Upper lobe of left lung (tissue), 6 donors: ENCODE data around the gene UGT1A10. TPM values are rescaled to one million over a fixed set of nuclear protein-coding genes. Genes with fewer than 3 reads are reported as not detected.

ENCODE experiments used
- ATAC-seq, 2 donors: fragments of 200-7000 bp; cut with Tn5 transposase; one replicate each; pipeline ENCODE4 v1.9.1; 2022; ENCODE audit warnings: mild to moderate bottlenecking in 2 of 2, moderate library complexity in 2 of 2; ENCODE audit not compliant: low FRiP score in 2 of 2
- DNase-seq, 2 donors: peaks; one replicate each; pipeline ENCODE4 v3.0.0-alpha.2; 2019 to 2020
- H3K27ac ChIP-seq, 4 donors: fragments of 200-600 bp; sonication (generic); one replicate each; pipeline ENCODE4 v1.5.1; 2016 to 2019
- H3K27me3 ChIP-seq, 4 donors: fragments of 200-600 bp; sonication (generic); one replicate each; pipeline ENCODE4 v1.5.1; 2017 to 2019
- H3K36me3 ChIP-seq, 4 donors: fragments of 200-600 bp; sonication (generic); one replicate each; pipeline ENCODE4 v1.5.1; 2016 to 2019
- H3K4me1 ChIP-seq, 4 donors: fragments of 200-600 bp; sonication (generic); one replicate each; pipeline ENCODE4 v1.5.1; 2018 to 2019
- H3K4me3 ChIP-seq, 4 donors: fragments of 200-600 bp; sonication (generic); one replicate each; pipeline ENCODE4 v1.5.1; 2017 to 2019; ENCODE audit warnings: mild to moderate bottlenecking in 2 of 4, moderate library complexity in 1 of 4
- H3K9me3 ChIP-seq, 4 donors: fragments of 200-600 bp; sonication (generic); one replicate each; pipeline ENCODE4 v1.5.1; 2018 to 2019
- EP300 ChIP-seq, 4 donors: sonication (generic); formaldehyde crosslinking; IDR thresholded peaks; one replicate each; pipeline ENCODE4 v1.5.1; 2017; ENCODE audit warnings: antibody characterized with exemption in 4 of 4, control low read depth in 2 of 4
- POLR2A ChIP-seq, 4 donors: fragments of 450-650 bp; IDR thresholded peaks; one replicate each; pipeline ENCODE4 v1.5.1; 2016 to 2017; ENCODE audit warnings: antibody characterized with exemption in 4 of 4, mild to moderate bottlenecking in 2 of 4
- POLR2AphosphoS5 ChIP-seq, 2 donors: sonication (generic); formaldehyde crosslinking; IDR thresholded peaks; one replicate each; pipeline ENCODE4 v1.5.1; 2017; ENCODE audit warnings: antibody characterized with exemption in 2 of 2
- WGBS, 2 donors: methylation state at CpG; one replicate each; pipeline ENCODE4 v1.1.5; 2017 to 2018; 5-methylcytosine and 5-hydroxymethylcytosine counted together
- total RNA-seq, 6 donors: library from RNA; depleted of rRNA in 4 of 6; stranded (reverse); fragments of >200 nt in 4 of 6; gene quantifications; one replicate each; pipeline versions ENCODE4 v1.1.0 to v1.2.1, GENCODE V29; 2016 to 2021
- TF ChIP-seq, protein P1 (sequence below), 6 experiments: fragments of 450-650 bp in 4 of 6; fragments of 200-600 bp in 2 of 6; sonication (generic) in 2 of 6; IDR thresholded peaks; one replicate each; pipeline ENCODE4 v1.5.1; 2016 to 2019; ENCODE audit warnings: antibody characterized with exemption in 6 of 6
- donor health status: DM: no; HTN: no; CAD: no; lungs with moderate emphysema.
- donor health status: DM: no; HTN: yes; CAD: no; lungs with severe emphysema.

Gene UGT1A10
- total RNA-seq, 6 donors from 2014 or later: not detected

DNA sequence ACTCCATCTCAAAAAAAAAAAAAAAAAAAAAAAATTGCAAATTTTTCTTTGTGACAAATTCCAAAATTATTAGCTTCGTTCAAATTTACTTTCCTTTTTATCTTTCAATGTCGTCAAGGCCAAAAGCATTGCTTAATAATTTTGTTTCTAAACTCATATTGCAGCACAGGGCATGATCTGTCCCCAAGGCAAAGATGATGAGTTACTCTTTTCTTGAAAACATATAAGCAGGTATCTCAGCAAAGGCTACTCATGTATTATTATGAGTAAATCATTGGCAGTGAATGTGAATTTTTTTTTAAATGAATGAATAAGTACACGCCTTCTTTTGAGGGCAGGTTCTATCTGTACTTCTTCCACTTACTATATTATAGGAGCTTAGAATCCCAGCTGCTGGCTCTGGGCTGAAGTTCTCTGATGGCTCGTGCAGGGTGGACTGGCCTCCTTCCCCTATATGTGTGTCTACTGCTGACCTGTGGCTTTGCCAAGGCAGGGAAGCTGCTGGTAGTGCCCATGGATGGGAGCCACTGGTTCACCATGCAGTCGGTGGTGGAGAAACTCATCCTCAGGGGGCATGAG, 45.4 kb downstream of the UGT1A10 start, which contains the start of gene UGT1A7:
Gene UGT1A7, plus strand, starts transcription at position 381 of the 579 bp plus-strand sequence. Its CDS starts 37 bp downstream, at position 418.
- H3K4me1 ChIP-seq: no peaks in the 10 kb centered on the region
- no peak within 1 kb of the TSS for H3K27ac ChIP-seq
- TF ChIP-seq, protein P1, sequence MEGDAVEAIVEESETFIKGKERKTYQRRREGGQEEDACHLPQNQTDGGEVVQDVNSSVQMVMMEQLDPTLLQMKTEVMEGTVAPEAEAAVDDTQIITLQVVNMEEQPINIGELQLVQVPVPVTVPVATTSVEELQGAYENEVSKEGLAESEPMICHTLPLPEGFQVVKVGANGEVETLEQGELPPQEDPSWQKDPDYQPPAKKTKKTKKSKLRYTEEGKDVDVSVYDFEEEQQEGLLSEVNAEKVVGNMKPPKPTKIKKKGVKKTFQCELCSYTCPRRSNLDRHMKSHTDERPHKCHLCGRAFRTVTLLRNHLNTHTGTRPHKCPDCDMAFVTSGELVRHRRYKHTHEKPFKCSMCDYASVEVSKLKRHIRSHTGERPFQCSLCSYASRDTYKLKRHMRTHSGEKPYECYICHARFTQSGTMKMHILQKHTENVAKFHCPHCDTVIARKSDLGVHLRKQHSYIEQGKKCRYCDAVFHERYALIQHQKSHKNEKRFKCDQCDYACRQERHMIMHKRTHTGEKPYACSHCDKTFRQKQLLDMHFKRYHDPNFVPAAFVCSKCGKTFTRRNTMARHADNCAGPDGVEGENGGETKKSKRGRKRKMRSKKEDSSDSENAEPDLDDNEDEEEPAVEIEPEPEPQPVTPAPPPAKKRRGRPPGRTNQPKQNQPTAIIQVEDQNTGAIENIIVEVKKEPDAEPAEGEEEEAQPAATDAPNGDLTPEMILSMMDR (IDR thresholded peaks at IDR 0.05): no peak
- TF ChIP-seq POLR2A (IDR thresholded peaks at IDR 0.05): no peak
- no peak for TF ChIP-seq POLR2AphosphoS5 (IDR thresholded peaks at IDR 0.05)
- no peak for TF ChIP-seq EP300 (IDR thresholded peaks at IDR 0.05)
- H3K9me3 ChIP-seq: no peaks in the 10 kb centered on the region
- ATAC-seq (no peak), DNase-seq (no peak)
- H3K36me3 ChIP-seq: no peaks in the 10 kb centered on the region
- H3K4me3 ChIP-seq: no peak within 1 kb of the TSS
- WGBS, 2 donors: 74 to 88% methylated on average over 4 to 5 of the region's 5 CpGs
- no peaks in the 10 kb centered on the region for H3K27me3 ChIP-seq

DNA sequence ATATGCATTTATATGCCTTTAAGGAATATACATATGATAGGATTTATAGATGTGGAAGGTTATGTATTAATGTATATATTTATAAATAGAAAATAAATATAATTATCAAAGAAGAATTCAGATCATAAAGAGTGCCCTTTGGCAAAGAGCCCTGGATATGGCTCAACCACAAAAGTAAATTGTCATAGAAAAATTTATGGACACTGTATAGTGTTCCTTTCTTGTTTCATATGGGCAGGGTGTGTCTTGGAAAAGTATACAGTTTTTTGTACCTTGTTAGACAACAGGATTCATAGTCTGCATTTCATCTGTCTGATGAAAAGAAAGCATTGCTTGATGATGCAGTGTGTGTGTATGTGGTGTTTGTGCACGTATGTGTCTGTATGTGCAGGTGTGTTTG, 48.4 kb downstream of the UGT1A10 start:
- H3K27ac ChIP-seq: no peak overlapping the region
- ATAC-seq: no peak
- H3K4me3 ChIP-seq: no peak overlapping the region
- no peak for DNase-seq
- no peaks in the 10 kb centered on the region for H3K36me3 ChIP-seq
- H3K27me3 ChIP-seq: no peaks in the 10 kb centered on the region
- WGBS, 2 donors: 75 to 78% methylated on average over 1 of the region's 1 CpG
- no peaks in the 10 kb centered on the region for H3K9me3 ChIP-seq
- TF ChIP-seq, protein P1 (IDR thresholded peaks at IDR 0.05): no peak
- TF ChIP-seq POLR2AphosphoS5 (IDR thresholded peaks at IDR 0.05) (no peak), POLR2A (IDR thresholded peaks at IDR 0.05) (no peak), EP300 (IDR thresholded peaks at IDR 0.05) (no peak)
- no peaks in the 10 kb centered on the region for H3K4me1 ChIP-seq

DNA sequence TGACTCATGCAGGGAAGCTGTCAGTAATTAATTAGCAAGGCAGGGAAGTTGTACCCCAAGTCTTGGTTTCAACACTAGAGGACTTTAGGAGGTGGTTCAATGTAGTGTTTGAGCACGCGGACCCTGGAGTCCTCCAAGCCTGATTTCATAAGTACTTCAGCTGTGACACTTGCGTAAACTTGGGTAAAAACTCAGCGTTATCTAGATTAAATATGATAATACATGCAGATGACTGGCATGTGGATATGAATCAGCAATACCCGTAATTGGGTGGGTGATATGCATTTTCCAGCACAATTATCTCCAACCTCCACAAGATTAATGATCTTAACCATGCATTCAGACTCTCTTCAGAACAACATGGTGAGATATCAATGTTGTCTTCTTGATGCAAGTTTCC, 50.7 kb downstream of the UGT1A10 start:
- Histone ChIP-seq H3K4me1 (no peaks in the 10 kb centered on the region), H3K36me3 (no peaks in the 10 kb centered on the region), H3K27ac (no peak overlapping the region), H3K27me3 (no peaks in the 10 kb centered on the region), H3K9me3 (no peaks in the 10 kb centered on the region), H3K4me3 (no peak overlapping the region)
- DNase-seq (no peak), ATAC-seq (no peak)
- 72 to 78% methylated on average over 5 of the region's 5 CpGs for WGBS, 2 donors
- TF ChIP-seq, protein P1 (IDR thresholded peaks at IDR 0.05): no peak

DNA sequence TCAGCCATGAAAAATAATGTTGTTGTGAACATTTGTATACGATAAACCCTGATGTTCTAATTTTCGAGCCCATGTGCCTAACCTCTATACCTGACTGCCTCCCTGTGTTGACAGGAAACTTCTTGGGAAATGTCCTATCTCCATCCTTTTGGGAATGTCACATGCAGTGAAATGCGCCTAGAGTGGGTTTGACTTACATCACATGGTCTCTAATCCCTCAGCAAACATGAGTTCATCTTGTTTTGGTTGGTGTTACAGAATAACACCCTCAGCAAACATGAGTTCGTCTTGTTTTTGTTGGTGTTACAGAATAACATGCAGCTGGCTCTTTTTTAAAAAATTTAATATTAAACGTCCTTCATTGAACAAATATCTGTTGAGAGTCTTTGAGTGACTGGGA, 52.1 kb downstream of the UGT1A10 start:
- no peak for ATAC-seq
- no peak overlapping the region for H3K4me3 ChIP-seq
- WGBS, 2 donors: 85% methylated on average over 5 of the region's 5 CpGs
- H3K4me1 ChIP-seq: no peaks in the 10 kb centered on the region
- H3K36me3 ChIP-seq: no peaks in the 10 kb centered on the region
- DNase-seq: no peak
- H3K27ac ChIP-seq: no peak overlapping the region
- no peaks in the 10 kb centered on the region for H3K27me3 ChIP-seq
- no peaks in the 10 kb centered on the region for H3K9me3 ChIP-seq
- TF ChIP-seq, protein P1 (IDR thresholded peaks at IDR 0.05): no peak
- TF ChIP-seq POLR2AphosphoS5 (IDR thresholded peaks at IDR 0.05) (no peak), POLR2A (IDR thresholded peaks at IDR 0.05) (no peak), EP300 (IDR thresholded peaks at IDR 0.05) (no peak)

DNA sequence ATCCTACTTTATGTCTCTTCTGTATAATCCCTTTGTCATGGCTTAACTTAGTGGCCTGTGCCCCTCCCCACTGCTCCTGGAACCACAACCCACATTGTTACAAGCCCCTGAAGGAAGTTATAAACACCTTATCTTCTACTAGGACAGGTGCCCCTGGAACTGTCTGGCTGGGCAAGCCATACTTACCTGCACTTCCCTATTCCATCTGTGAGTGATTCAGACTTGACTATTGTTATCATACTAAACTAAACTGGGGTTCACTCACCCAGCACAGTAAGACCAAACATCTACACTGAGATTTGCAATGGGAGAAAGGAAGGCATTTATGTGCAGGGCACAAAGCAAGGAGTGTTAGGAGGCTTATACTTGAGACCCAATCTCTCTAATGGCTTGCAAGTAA, 52.8 kb downstream of the UGT1A10 start:
- Histone ChIP-seq H3K4me1 (no peaks in the 10 kb centered on the region), H3K27ac (no peak overlapping the region), H3K27me3 (no peaks in the 10 kb centered on the region), H3K36me3 (no peaks in the 10 kb centered on the region), H3K9me3 (no peaks in the 10 kb centered on the region), H3K4me3 (no peak overlapping the region)
- no peak for DNase-seq
- no peak for TF ChIP-seq EP300 (IDR thresholded peaks at IDR 0.05)
- no peak for TF ChIP-seq POLR2AphosphoS5 (IDR thresholded peaks at IDR 0.05)
- TF ChIP-seq, protein P1 (IDR thresholded peaks at IDR 0.05): no peak
- no peak for TF ChIP-seq POLR2A (IDR thresholded peaks at IDR 0.05)
- no peak for ATAC-seq
